Spleen (tissue), 11 donors: ENCODE data around the gene P4HB. TPM values are rescaled to one million over a fixed set of nuclear protein-coding genes. Genes with fewer than 3 reads are reported as not detected.

Source experiments
- DNase-seq: peaks from one replicate; pipeline ENCODE4 v3.0.0-alpha.2; 2020
- H3K27ac ChIP-seq, 8 donors: fragments of 200-600 bp; sonication (generic) in 7 of 8; 1 replicate in 4 of 8; 2 replicates in 4 of 8; pipeline versions ENCODE4 v1.5.0 to v1.8.0; 2016 to 2021; ENCODE audit warnings: inconsistent platforms in 4 of 8, mild to moderate bottlenecking in 4 of 8, moderate library complexity in 1 of 8
- H3K27me3 ChIP-seq, 7 donors: fragments of 200-600 bp; sonication (generic) in 6 of 7; replicated peaks in 1 of 7; 1 replicate in 4 of 7; 2 replicates in 3 of 7; pipeline versions ENCODE4 v1.5.0 to v1.8.0; 2016 to 2021; ENCODE audit warnings: inconsistent platforms in 3 of 7, mild to moderate bottlenecking in 1 of 7
- H3K36me3 ChIP-seq, 6 donors: fragments of 200-600 bp; sonication (generic) in 5 of 6; 1 replicate in 4 of 6; 2 replicates in 2 of 6; pipeline versions ENCODE4 v1.5.0 to v1.8.0; 2016 to 2021; ENCODE audit warnings: inconsistent platforms in 2 of 6
- H3K4me1 ChIP-seq, 6 donors: fragments of 200-600 bp; sonication (generic) in 5 of 6; 1 replicate in 3 of 6; 2 replicates in 3 of 6; pipeline versions ENCODE4 v1.5.0 to v1.8.0; 2016 to 2021; ENCODE audit warnings: inconsistent platforms in 3 of 6
- H3K4me3 ChIP-seq, 8 donors: fragments of 200-600 bp; sonication (generic) in 7 of 8; 1 replicate in 4 of 8; 2 replicates in 4 of 8; pipeline versions ENCODE4 v1.5.0 to v1.8.0; 2016 to 2021; ENCODE audit warnings: inconsistent platforms in 4 of 8, mild to moderate bottlenecking in 4 of 8, moderate library complexity in 2 of 8
- H3K9me3 ChIP-seq, 8 donors: fragments of 200-600 bp; sonication (generic) in 7 of 8; 1 replicate in 4 of 8; 2 replicates in 4 of 8; pipeline versions ENCODE4 v1.5.0 to v1.8.0; 2016 to 2021; ENCODE audit warnings: inconsistent platforms in 4 of 8
- CTCF ChIP-seq, 11 experiments: fragments of 200-600 bp in 7 of 11; fragments of 450-650 bp in 4 of 11; sonication (generic) in 4 of 11; IDR thresholded peaks in 8 of 11; conservative IDR thresholded peaks in 3 of 11; 1 replicate in 7 of 11; 2 replicates in 4 of 11; pipeline versions ENCODE4 v1.4.0 to v1.8.0; 2016 to 2021; ENCODE audit warnings: antibody characterized with exemption in 11 of 11, inconsistent platforms in 4 of 11, mild to moderate bottlenecking in 1 of 11
- POLR2A ChIP-seq, 3 donors: fragments of 450-650 bp; IDR thresholded peaks; one replicate each; pipeline ENCODE4 v1.5.1; 2017; ENCODE audit warnings: antibody characterized with exemption in 3 of 3, mild to moderate bottlenecking in 1 of 3
- POLR2AphosphoS5 ChIP-seq, 3 donors: sonication (generic); formaldehyde crosslinking; IDR thresholded peaks; one replicate each; pipeline ENCODE4 v1.5.1; 2017; ENCODE audit warnings: antibody characterized with exemption in 3 of 3
- whole genome bisulfite sequencing, 5 donors: extraction: QIAGEN DNeasy Blood & Tissue Kit in 3 of 5; methylation state at CpG; one replicate each; pipeline versions ENCODE4 v1.1.5 to v1.1.7; 2013 to 2018; 5-methylcytosine and 5-hydroxymethylcytosine counted together
- intact Hi-C: fragments of 100-400 bp; cut with DNase I; formaldehyde crosslinking; loops from one replicate; pipeline ENCODE4 v1.15.0; 2023; ENCODE audit warnings: low total_unique reads
- polyA plus RNA-seq, 3 donors: library from polyadenylated mRNA; stranded (reverse); fragments of 200-250 nt; gene quantifications; one replicate each; pipeline ENCODE4 v1.2.1, GENCODE V29; 2013
- total RNA-seq, 7 donors: library from RNA; depleted of rRNA in 3 of 7; stranded (reverse); fragments of >200 nt in 3 of 7; fragmentation: NEBNext Ultra II Directional in 4 of 7; extraction: Animal tissue kit (Norgen Biotek cat#: 25700) in 4 of 7; gene quantifications; one replicate each; pipeline versions ENCODE4 v1.1.0 to v1.2.1, GENCODE V29; 2016 to 2021
- donor health status: healthy with polysubstance abuse.
- donor health status: DM: no; HTN: no; CAD: no; lungs with moderate emphysema.
- donor health status: DM: no; HTN: no; CAD: no.
- donor health status: Bipolar disorder and iron deficiency.
- donor health status: healthy.
- donor health status: DM: no; HTN: no; CAD: no.
- donor health status: DM: yes; HTN: yes; CAD: no.

The P4HB gene
- total and polyA plus RNA-seq, 10 donors = 161 to 1,208 (median 646) TPM

DNA sequence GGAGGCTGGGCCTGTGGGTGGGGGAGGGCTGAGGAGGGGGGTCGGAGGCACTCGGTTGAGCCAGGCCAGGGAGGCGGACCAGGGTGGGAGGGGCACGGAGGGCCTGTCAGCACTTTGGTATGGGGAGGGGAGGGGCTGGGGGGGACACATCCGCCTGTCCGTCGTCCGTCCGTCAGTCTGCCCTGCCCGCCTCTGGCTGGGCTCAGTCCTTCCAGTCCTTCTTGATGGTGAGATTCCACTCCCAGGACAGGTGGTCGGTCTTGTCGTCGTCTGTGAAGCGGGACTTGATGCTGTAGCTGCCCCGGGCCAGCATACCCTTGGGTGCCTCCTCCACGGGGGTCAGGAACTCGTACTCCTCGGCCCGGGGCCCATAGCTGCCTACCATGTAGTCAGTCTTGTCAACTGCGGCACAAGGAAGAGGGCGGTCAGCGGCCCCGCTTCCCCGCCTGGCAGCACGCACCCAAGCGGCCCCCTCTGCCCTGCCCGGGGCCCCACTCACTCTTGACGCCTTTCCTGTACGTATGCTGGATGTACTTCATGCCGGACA, 8.4 kb upstream of the P4HB start:
- no peak for TF ChIP-seq POLR2A (IDR thresholded peaks at IDR 0.05)
- TF ChIP-seq CTCF (IDR thresholded peaks at IDR 0.05 in 8 of 11, conservative IDR thresholded peaks at IDR 0.05 in 3 of 11) = no peak
- peak in 1 of 3 donors; percentile 13 for TF ChIP-seq POLR2AphosphoS5 (IDR thresholded peaks at IDR 0.05)
- intact Hi-C loops = no loop called here
- Histone ChIP-seq H3K27ac (peak overlapping the region in 7 of 8 donors; percentile 46 to 100 (median 98)), H3K9me3 (no peaks in the 10 kb centered on the region), H3K27me3 (no peaks in the 10 kb centered on the region), H3K4me3 (peak overlapping the region in 4 of 8 donors; percentile 86 to 99 (median 90)), H3K36me3 (peaks cover 0 to 54% (median 24%) of the 10 kb centered on the region in 6 donors), H3K4me1 (peaks cover 34 to 91% (median 73%) of the 10 kb centered on the region in 6 donors)
- 70 to 76% (median 73%) methylated on average over 12 to 30 of the region's 30 CpGs for WGBS, 5 donors
- DNase-seq = peak; percentile 83

- intact Hi-C loops = no loop called here
- TF ChIP-seq CTCF (IDR thresholded peaks at IDR 0.05 in 8 of 11, conservative IDR thresholded peaks at IDR 0.05 in 3 of 11) (no peak), POLR2A (IDR thresholded peaks at IDR 0.05) (no peak), POLR2AphosphoS5 (IDR thresholded peaks at IDR 0.05) (peak; percentile 42 to 81 (median 63))
- Histone ChIP-seq H3K9me3 (no peaks in the 10 kb centered on the region), H3K27ac (peak overlapping the region in 6 of 8 donors; percentile 26 to 100 (median 98)), H3K4me3 (peak overlapping the region in 1 of 8 donors; percentile 8), H3K27me3 (no peaks in the 10 kb centered on the region), H3K36me3 (peaks cover 0 to 60% (median 24%) of the 10 kb centered on the region in 6 donors), H3K4me1 (peaks cover 34 to 91% (median 75%) of the 10 kb centered on the region in 6 donors)
- no peak for DNase-seq
- whole genome bisulfite sequencing, 5 donors = 68 to 83% (median 74%) methylated on average over 25 to 28 of the region's 28 CpGs
Observed at GRCh38 chr17:81867991-81868673, 7.8 kb upstream of the P4HB start.

DNA sequence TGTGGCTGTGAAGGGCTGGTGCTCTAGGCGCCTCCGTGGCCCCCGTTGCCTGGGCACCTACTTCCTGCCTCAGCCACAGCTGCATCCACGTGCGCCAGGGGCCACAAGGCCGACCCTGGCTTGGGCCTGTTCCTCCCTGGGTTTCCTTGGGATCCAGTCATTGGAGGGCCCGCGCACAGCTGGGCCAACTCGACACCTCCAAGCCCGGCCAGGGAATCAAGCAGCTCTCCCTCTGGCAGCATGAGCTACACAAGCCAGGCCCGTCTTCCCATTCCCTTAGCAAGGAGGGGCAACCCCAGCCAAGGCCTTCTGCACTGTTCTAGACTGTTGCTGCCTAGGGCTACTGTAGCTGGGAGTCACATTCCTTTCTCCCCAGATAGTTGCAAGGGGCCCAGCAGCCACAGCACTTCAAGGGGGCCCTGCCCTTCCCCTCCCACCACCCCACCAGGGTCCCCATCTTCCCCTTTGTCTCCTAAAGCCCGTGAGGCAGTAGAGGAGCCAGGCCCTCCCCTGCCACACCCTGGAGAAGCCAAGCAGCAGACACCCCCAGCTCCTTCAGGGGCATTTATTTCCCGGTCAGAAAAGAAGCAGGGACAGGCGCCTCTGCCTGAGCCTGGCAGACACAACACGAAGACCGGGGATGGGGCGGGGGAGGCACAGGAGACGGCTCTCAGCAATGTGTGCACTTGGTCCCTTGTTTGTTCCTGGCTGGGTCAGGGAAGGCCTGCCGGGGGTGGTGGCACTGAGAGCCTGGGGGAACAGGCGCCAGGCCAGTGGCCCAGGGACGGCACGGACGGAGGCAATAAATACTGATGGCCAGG, 7.0 kb upstream of the P4HB start:
- no peak overlapping the region for H3K4me3 ChIP-seq
- DNase-seq = peak; percentile 85
- WGBS, 5 donors = 40 to 53% (median 48%) methylated on average over 15 to 23 of the region's 23 CpGs
- H3K9me3 ChIP-seq = no peaks in the 10 kb centered on the region
- H3K36me3 ChIP-seq = peaks cover 0 to 63% (median 24%) of the 10 kb centered on the region in 6 donors
- peaks cover 34 to 91% (median 75%) of the 10 kb centered on the region in 6 donors for H3K4me1 ChIP-seq
- intact Hi-C loops = no loop called here
- TF ChIP-seq POLR2A (IDR thresholded peaks at IDR 0.05) (no peak), CTCF (IDR thresholded peaks at IDR 0.05 in 8 of 11, conservative IDR thresholded peaks at IDR 0.05 in 3 of 11) (no peak), POLR2AphosphoS5 (IDR thresholded peaks at IDR 0.05) (peak; percentile 83 to 90 (median 87))
- peak overlapping the region; percentile 3 to 100 (median 73) for H3K27ac ChIP-seq
- H3K27me3 ChIP-seq = no peaks in the 10 kb centered on the region
